KMS-11 (cell line): ENCODE data around the gene FNBP1.
A peak's percentile ranks its signal among the peaks of the same experiment; 100 is the strongest.

ENCODE experiments used
- H2AFZ ChIP-seq: fragments of 200-600 bp; sonication (generic); 2 replicates; pipeline ENCODE4 v1.6.1; 2016; ENCODE audit warnings: antibody characterized with exemption, mixed run types, low read depth
- H3K27ac ChIP-seq: fragments of 200-600 bp; sonication (generic); 2 replicates; pipeline ENCODE4 v1.6.1; 2016; ENCODE audit warnings: mild to moderate bottlenecking, mixed run types
- H3K27me3 ChIP-seq: fragments of 200-600 bp; sonication (generic); 2 replicates; pipeline ENCODE4 v1.6.1; 2017; ENCODE audit warnings: mild to moderate bottlenecking, low read depth, mixed run types, moderate library complexity; ENCODE audit not compliant: insufficient read depth
- H3K36me3 ChIP-seq: fragments of 200-600 bp; sonication (generic); 2 replicates; pipeline ENCODE4 v1.6.1; 2017; ENCODE audit warnings: mild to moderate bottlenecking, mixed run types; ENCODE audit not compliant: insufficient read depth
- H3K4me1 ChIP-seq: fragments of 200-600 bp; sonication (generic); 2 replicates; pipeline ENCODE4 v1.6.1; 2016; ENCODE audit warnings: mild to moderate bottlenecking, low read depth, mixed run types; ENCODE audit not compliant: poor library complexity, severe bottlenecking
- H3K4me2 ChIP-seq: fragments of 200-600 bp; sonication (generic); 2 replicates; pipeline ENCODE4 v1.7.0; 2016; ENCODE audit warnings: mild to moderate bottlenecking, mixed run types
- H3K4me3 ChIP-seq: fragments of 200-600 bp; sonication (generic); IDR thresholded peaks from 2 replicates; pipeline ENCODE4 v1.6.1; 2017; ENCODE audit warnings: low read depth, low read length, mixed read lengths; ENCODE audit not compliant: insufficient read depth
- H3K79me2 ChIP-seq: fragments of 200-600 bp; sonication (generic); 2 replicates; pipeline ENCODE4 v1.6.1; 2016; ENCODE audit warnings: low read depth, mixed run types; ENCODE audit not compliant: insufficient read depth
- H3K9ac ChIP-seq: fragments of 200-600 bp; sonication (generic); 2 replicates; pipeline ENCODE4 v1.6.1; 2016; ENCODE audit warnings: mild to moderate bottlenecking, mixed run types
- H4K20me1 ChIP-seq: fragments of 200-600 bp; sonication (generic); 2 replicates; pipeline ENCODE4 v1.6.1; 2016; ENCODE audit warnings: mild to moderate bottlenecking, mixed run types; ENCODE audit not compliant: insufficient read depth
- TF ChIP-seq, protein P1 (sequence below): fragments of 200-600 bp; sonication (generic); conservative IDR thresholded peaks from 2 replicates; pipeline ENCODE4 v1.6.1; 2017; ENCODE audit warnings: low read depth, mild to moderate bottlenecking, antibody characterized with exemption, low read length, moderate library complexity, mixed read lengths

Gene FNBP1

GRCh38 chr9:129902740-129903134 lies 140.3 kb downstream of the FNBP1 start:
- no peak overlapping the region for H3K9ac ChIP-seq
- 0 out of 2 replicates have a peak overlapping the region, but pooled peaks have one; percentile 16 for H2AFZ ChIP-seq
- H3K36me3 ChIP-seq = peaks cover 4% of the 10 kb centered on the region; the same call in 1 of the 2 replicates
- H3K27ac ChIP-seq = peak overlapping the region; percentile 60
- H4K20me1 ChIP-seq = no peaks in the 10 kb centered on the region
- TF ChIP-seq, protein P1, sequence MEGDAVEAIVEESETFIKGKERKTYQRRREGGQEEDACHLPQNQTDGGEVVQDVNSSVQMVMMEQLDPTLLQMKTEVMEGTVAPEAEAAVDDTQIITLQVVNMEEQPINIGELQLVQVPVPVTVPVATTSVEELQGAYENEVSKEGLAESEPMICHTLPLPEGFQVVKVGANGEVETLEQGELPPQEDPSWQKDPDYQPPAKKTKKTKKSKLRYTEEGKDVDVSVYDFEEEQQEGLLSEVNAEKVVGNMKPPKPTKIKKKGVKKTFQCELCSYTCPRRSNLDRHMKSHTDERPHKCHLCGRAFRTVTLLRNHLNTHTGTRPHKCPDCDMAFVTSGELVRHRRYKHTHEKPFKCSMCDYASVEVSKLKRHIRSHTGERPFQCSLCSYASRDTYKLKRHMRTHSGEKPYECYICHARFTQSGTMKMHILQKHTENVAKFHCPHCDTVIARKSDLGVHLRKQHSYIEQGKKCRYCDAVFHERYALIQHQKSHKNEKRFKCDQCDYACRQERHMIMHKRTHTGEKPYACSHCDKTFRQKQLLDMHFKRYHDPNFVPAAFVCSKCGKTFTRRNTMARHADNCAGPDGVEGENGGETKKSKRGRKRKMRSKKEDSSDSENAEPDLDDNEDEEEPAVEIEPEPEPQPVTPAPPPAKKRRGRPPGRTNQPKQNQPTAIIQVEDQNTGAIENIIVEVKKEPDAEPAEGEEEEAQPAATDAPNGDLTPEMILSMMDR = no peak
- H3K4me2 ChIP-seq = peak overlapping the region; percentile 44; the same call in 1 of the 2 replicates
- H3K79me2 ChIP-seq = no peaks in the 10 kb centered on the region
- H3K4me1 ChIP-seq = peaks cover 67% of the 10 kb centered on the region
- H3K27me3 ChIP-seq = no peaks in the 10 kb centered on the region
- no peak overlapping the region for H3K4me3 ChIP-seq

DNA sequence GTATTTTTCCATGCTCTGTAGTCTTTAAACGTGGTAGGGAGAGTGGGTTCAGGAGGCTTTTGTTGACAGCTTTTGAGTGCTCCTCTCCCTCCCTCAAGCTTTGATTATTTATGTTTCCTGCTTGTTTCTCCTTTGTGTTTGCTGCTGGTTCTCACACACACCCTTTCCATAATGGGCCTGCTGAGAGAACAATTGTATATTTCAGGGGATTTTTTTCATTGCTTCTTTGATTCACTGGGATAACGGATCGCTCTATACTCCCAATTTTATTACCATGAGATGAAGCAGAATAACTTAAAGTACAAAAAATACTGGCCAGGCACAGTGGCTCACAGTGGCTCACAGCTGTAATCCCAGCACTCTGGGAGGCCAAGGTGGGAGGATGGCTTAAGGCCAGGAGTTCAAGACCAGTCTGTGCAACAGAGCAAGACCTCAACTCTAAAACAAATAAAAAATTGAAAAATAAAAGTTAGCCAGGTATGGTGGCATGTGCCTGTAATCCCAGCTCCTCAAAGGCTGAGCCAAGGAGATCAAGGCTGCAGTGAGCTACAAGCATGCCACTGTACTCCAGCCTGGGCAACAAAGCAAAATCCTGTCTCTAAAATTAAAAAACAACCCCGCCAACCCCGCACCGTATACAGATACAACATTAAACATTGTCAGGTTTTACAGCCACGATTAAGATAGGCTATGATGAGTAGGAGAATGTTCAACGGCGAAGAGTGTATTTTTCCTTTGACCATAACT lies 140.8 kb downstream of the FNBP1 start:
- Histone ChIP-seq H3K27ac (peak overlapping the region; percentile 60), H3K36me3 (peaks cover 4% of the 10 kb centered on the region; the same call in 1 of the 2 replicates), H2AFZ (no peak overlapping the region), H3K79me2 (no peaks in the 10 kb centered on the region), H3K4me1 (peaks cover 65% of the 10 kb centered on the region), H4K20me1 (no peaks in the 10 kb centered on the region), H3K4me2 (peak overlapping the region; percentile 44; the same call in 1 of the 2 replicates), H3K4me3 (no peak overlapping the region), H3K9ac (no peak overlapping the region), H3K27me3 (no peaks in the 10 kb centered on the region)
- TF ChIP-seq, protein P1 = no peak

- Histone ChIP-seq H3K27me3 (no peaks in the 10 kb centered on the region), H3K36me3 (no peaks in the 10 kb centered on the region), H3K4me2 (no peak overlapping the region), H4K20me1 (no peaks in the 10 kb centered on the region), H3K4me1 (peaks cover 71% of the 10 kb centered on the region), H3K4me3 (no peak overlapping the region), H3K79me2 (no peaks in the 10 kb centered on the region), H2AFZ (no peak overlapping the region), H3K27ac (peak overlapping the region; percentile 8; the same call in 1 of the 2 replicates), H3K9ac (no peak overlapping the region)
- TF ChIP-seq, protein P1 = no peak
These were observed 142.5 kb downstream of the FNBP1 start for GRCh38 chr9:129900263-129901027.

- Histone ChIP-seq H3K4me2 (no peak overlapping the region), H4K20me1 (no peaks in the 10 kb centered on the region), H2AFZ (no peak overlapping the region), H3K36me3 (no peaks in the 10 kb centered on the region), H3K27me3 (no peaks in the 10 kb centered on the region), H3K9ac (no peak overlapping the region), H3K4me3 (no peak overlapping the region), H3K4me1 (peaks cover 75% of the 10 kb centered on the region), H3K27ac (no peak overlapping the region), H3K79me2 (no peaks in the 10 kb centered on the region)
- TF ChIP-seq, protein P1 = no peak
These were observed 143.4 kb downstream of the FNBP1 start for GRCh38 chr9:129899620-129900019.
